Kidney (tissue), 14 donors: ENCODE measurements around the gene COPE. TPM values are rescaled to one million over a fixed set of nuclear protein-coding genes. Genes with fewer than 3 reads are reported as not detected.

Experiments
- DNase-seq, 5 donors: peaks; one replicate each; pipeline ENCODE4 v3.0.0-alpha.2; 2013 to 2020
- FAIRE-seq: peaks from 2 replicates; lab custom pipeline; 2012; peaks lifted over from hg19 to GRCh38; lab: Jason Lieb, UNC
- H3K27ac ChIP-seq, 2 donors: one replicate each; pipeline ENCODE4 v1.7.0; 2013; ENCODE audit warnings: low read depth in 2 of 2, low read length in 2 of 2, inconsistent platforms in 1 of 2
- H3K27me3 ChIP-seq: one replicate; pipeline ENCODE4 v1.7.1; 2013; ENCODE audit warnings: low read length, inconsistent platforms; ENCODE audit not compliant: control insufficient read depth, insufficient read depth
- H3K36me3 ChIP-seq, 3 donors: one replicate each; pipeline versions ENCODE4 v1.7.0 to v1.7.1; 2013; ENCODE audit warnings: low read length in 3 of 3, control low read depth in 1 of 3, inconsistent platforms in 1 of 3; ENCODE audit not compliant: insufficient read depth in 3 of 3, control insufficient read depth in 2 of 3
- H3K4me1 ChIP-seq, 3 donors: one replicate each; pipeline versions ENCODE4 v1.7.0 to v1.7.1; 2013; ENCODE audit warnings: low read length in 3 of 3, inconsistent platforms in 1 of 3, low read depth in 1 of 3; ENCODE audit not compliant: control insufficient read depth in 2 of 3, insufficient read depth in 2 of 3
- H3K4me3 ChIP-seq, 3 donors: one replicate each; pipeline versions ENCODE4 v1.7.0 to v1.8.1; 2013; ENCODE audit warnings: low read length in 3 of 3, control low read depth in 1 of 3, inconsistent platforms in 1 of 3
- H3K9ac ChIP-seq, 3 donors: one replicate each; pipeline versions ENCODE4 v1.7.0 to v1.7.1; 2013; ENCODE audit warnings: low read length in 3 of 3, control low read depth in 1 of 3, inconsistent platforms in 1 of 3
- H3K9me3 ChIP-seq, 3 donors: one replicate each; pipeline versions ENCODE4 v1.7.0 to v1.7.1; 2013; ENCODE audit warnings: low read length in 3 of 3, control low read depth in 1 of 3, inconsistent platforms in 1 of 3; ENCODE audit not compliant: control insufficient read depth in 2 of 3, insufficient read depth in 1 of 3
- intact Hi-C: fragments of 100-400 bp; cut with DNase I; formaldehyde crosslinking; loops from one replicate; pipeline ENCODE4 v1.11.1; 2022
- polyA plus RNA-seq: library from polyadenylated mRNA; stranded (reverse); fragments of 350-450 nt; fragmentation: Illumina TruSeq; extraction: RNeasy Lipid Tissue Mini Kit (QIAGEN cat#74804); gene quantifications from one replicate; pipeline ENCODE4 v1.2.3, GENCODE V29; 2014; ENCODE audit warnings: low read depth, low replicate concordance; ENCODE audit not compliant: insufficient read depth
- total RNA-seq: library from RNA; stranded (reverse); fragmentation: NEBNext Ultra II Directional; extraction: Animal tissue kit (Norgen Biotek cat#: 25700); gene quantifications from one replicate; pipeline ENCODE4 v1.2.1, GENCODE V29; 2021
- TF ChIP-seq, protein P1 (sequence below): IDR thresholded peaks from 3 replicates; pipeline ENCODE4 v1.5.1; 2012; ENCODE audit warnings: mild to moderate bottlenecking, moderate library complexity, borderline replicate concordance; ENCODE audit not compliant: insufficient read depth; ENCODE audit errors: extremely low read depth
- donor health status: control.
- donor health status: control.
- donor health status: control.
- donor health status: control.
- donor health status: control.
- donor health status: DM: yes; HTN: yes; CAD: no.
- donor health status: Normal renal cell carcinoma (clear cell type).

The COPE gene
- total and polyA plus RNA-seq, 2 donors from 2014 or later: 166 to 263 TPM

- TF ChIP-seq, protein P1, sequence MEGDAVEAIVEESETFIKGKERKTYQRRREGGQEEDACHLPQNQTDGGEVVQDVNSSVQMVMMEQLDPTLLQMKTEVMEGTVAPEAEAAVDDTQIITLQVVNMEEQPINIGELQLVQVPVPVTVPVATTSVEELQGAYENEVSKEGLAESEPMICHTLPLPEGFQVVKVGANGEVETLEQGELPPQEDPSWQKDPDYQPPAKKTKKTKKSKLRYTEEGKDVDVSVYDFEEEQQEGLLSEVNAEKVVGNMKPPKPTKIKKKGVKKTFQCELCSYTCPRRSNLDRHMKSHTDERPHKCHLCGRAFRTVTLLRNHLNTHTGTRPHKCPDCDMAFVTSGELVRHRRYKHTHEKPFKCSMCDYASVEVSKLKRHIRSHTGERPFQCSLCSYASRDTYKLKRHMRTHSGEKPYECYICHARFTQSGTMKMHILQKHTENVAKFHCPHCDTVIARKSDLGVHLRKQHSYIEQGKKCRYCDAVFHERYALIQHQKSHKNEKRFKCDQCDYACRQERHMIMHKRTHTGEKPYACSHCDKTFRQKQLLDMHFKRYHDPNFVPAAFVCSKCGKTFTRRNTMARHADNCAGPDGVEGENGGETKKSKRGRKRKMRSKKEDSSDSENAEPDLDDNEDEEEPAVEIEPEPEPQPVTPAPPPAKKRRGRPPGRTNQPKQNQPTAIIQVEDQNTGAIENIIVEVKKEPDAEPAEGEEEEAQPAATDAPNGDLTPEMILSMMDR: no peak
- DNase-seq (no peak), FAIRE-seq (no peak)
- intact Hi-C loops: no loop called here
- no peak overlapping the region for H3K27ac ChIP-seq
- H3K27me3 ChIP-seq: no peaks in the 10 kb centered on the region
- no peak overlapping the region for H3K9ac ChIP-seq
- no peaks in the 10 kb centered on the region for H3K4me1 ChIP-seq
- peaks cover 0 to 6% (median 3%) of the 10 kb centered on the region in 3 donors for H3K36me3 ChIP-seq
- H3K4me3 ChIP-seq: no peak overlapping the region
- H3K9me3 ChIP-seq: no peaks in the 10 kb centered on the region
Observed at GRCh38 chr19:18931316-18932162, 12.4 kb upstream of the COPE start.

DNA sequence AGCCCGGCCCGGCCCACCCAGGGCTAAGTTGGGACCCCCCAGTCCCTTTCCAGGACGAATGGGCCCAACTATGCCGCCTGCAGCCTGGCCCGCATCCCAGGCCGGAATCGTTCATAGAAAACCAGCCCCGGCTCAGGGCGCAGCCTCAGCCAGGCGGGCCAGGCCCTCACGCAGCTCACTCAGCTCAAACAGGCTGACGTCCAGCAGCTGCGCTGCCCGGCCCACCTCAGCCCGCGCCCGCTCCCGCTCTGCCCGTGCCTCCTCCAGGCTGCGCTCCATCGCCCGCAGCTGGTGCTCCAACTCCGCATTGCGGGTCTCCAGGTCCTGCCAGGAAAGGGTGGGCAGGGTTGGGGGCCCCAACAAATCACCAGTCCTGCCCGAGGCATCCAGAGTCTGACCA, 10.1 kb upstream of the COPE start:
- DNase-seq (no peak), FAIRE-seq (no peak)
- intact Hi-C loops: no loop called here
- Histone ChIP-seq H3K4me3 (no peak overlapping the region), H3K4me1 (no peaks in the 10 kb centered on the region), H3K9ac (no peak overlapping the region), H3K9me3 (no peaks in the 10 kb centered on the region), H3K27ac (no peak overlapping the region), H3K36me3 (peaks cover 0 to 15% (median 14%) of the 10 kb centered on the region in 3 donors), H3K27me3 (no peaks in the 10 kb centered on the region)
- TF ChIP-seq, protein P1: no peak

DNA sequence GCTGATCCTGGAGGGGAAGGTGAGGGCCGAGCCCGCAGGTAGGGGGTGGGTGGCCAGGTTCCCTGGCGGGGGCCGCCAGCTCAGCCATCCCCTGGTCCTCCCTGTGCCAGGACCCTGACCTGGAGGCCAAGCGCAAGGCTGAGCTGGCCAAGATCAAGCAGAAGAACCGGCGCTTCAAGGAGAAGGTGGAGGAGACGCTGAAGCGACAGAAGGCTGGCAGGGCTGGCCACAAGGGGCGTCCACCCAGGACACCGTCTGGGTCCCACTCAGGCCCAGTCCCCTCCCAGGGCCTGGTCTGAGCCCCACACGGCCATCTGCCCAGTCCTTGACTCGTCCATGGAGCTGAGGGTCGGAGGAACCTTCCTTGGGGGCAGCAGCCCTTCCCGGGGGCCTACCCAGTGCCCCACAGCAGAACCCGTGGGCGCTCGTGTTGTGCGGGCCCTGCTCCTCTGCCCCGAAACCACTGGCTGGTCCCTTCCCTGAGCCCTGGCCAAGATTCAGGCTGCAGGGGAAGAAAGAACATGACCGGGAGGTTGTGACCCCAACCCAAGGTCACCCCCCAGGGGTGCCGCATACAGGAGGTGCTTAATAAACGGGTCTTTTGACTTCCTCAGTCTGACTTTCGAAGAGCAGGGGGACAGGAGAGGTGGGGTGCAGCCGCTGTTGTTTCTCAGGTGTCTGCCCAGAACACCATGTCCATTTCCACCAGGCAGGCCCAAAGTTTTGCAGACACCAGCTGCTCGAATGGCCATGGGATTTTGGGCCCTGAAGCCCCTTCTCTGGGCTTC, 9.0 kb upstream of the COPE start:
- no peak for FAIRE-seq
- intact Hi-C loops: no loop called here
- Histone ChIP-seq H3K4me3 (no peak overlapping the region), H3K36me3 (peaks cover 0 to 19% (median 18%) of the 10 kb centered on the region in 3 donors), H3K27ac (no peak overlapping the region), H3K27me3 (no peaks in the 10 kb centered on the region), H3K4me1 (no peaks in the 10 kb centered on the region), H3K9me3 (no peaks in the 10 kb centered on the region), H3K9ac (no peak overlapping the region)
- DNase-seq: no peak
- TF ChIP-seq, protein P1: no peak
